ENCODE measurements around the gene SEPTIN6.

GRCh38 chrX:119648421-119648775 is 44.6 kb downstream of the SEPTIN6 start:
- TF ChIP-seq POLR2A (IDR thresholded peaks at IDR 0.05) (no peak), CTCF (IDR thresholded peaks at IDR 0.05) (no peak)
